Spleen (tissue), 13 donors: ENCODE results near the gene ARHGEF38. TPM values are rescaled to one million over a fixed set of nuclear protein-coding genes. Genes with fewer than 3 reads are reported as not detected.

Experiments used
- DNase-seq: peaks from one replicate; pipeline ENCODE4 v3.0.0-alpha.2; 2020
- H3K27ac ChIP-seq, 8 donors: fragments of 200-600 bp; sonication (generic) in 7 of 8; 1 replicate in 4 of 8; 2 replicates in 4 of 8; pipeline versions ENCODE4 v1.5.0 to v1.8.0; 2016 to 2021; ENCODE audit warnings: inconsistent platforms in 4 of 8, mild to moderate bottlenecking in 4 of 8, moderate library complexity in 1 of 8
- H3K27me3 ChIP-seq, 7 donors: fragments of 200-600 bp; sonication (generic) in 6 of 7; replicated peaks in 1 of 7; 1 replicate in 4 of 7; 2 replicates in 3 of 7; pipeline versions ENCODE4 v1.5.0 to v1.8.0; 2016 to 2021; ENCODE audit warnings: inconsistent platforms in 3 of 7, mild to moderate bottlenecking in 1 of 7
- H3K36me3 ChIP-seq, 6 donors: fragments of 200-600 bp; sonication (generic) in 5 of 6; 1 replicate in 4 of 6; 2 replicates in 2 of 6; pipeline versions ENCODE4 v1.5.0 to v1.8.0; 2016 to 2021; ENCODE audit warnings: inconsistent platforms in 2 of 6
- H3K4me1 ChIP-seq, 6 donors: fragments of 200-600 bp; sonication (generic) in 5 of 6; 1 replicate in 3 of 6; 2 replicates in 3 of 6; pipeline versions ENCODE4 v1.5.0 to v1.8.0; 2016 to 2021; ENCODE audit warnings: inconsistent platforms in 3 of 6
- H3K4me3 ChIP-seq, 8 donors: fragments of 200-600 bp; sonication (generic) in 7 of 8; 1 replicate in 4 of 8; 2 replicates in 4 of 8; pipeline versions ENCODE4 v1.5.0 to v1.8.0; 2016 to 2021; ENCODE audit warnings: inconsistent platforms in 4 of 8, mild to moderate bottlenecking in 4 of 8, moderate library complexity in 2 of 8
- H3K9me3 ChIP-seq, 8 donors: fragments of 200-600 bp; sonication (generic) in 7 of 8; 1 replicate in 4 of 8; 2 replicates in 4 of 8; pipeline versions ENCODE4 v1.5.0 to v1.8.0; 2016 to 2021; ENCODE audit warnings: inconsistent platforms in 4 of 8
- POLR2A ChIP-seq, 3 donors: fragments of 450-650 bp; IDR thresholded peaks; one replicate each; pipeline ENCODE4 v1.5.1; 2017; ENCODE audit warnings: antibody characterized with exemption in 3 of 3, mild to moderate bottlenecking in 1 of 3
- POLR2AphosphoS5 ChIP-seq, 3 donors: sonication (generic); formaldehyde crosslinking; IDR thresholded peaks; one replicate each; pipeline ENCODE4 v1.5.1; 2017; ENCODE audit warnings: antibody characterized with exemption in 3 of 3
- WGBS, 5 donors: extraction: QIAGEN DNeasy Blood & Tissue Kit in 3 of 5; methylation state at CpG; one replicate each; pipeline versions ENCODE4 v1.1.5 to v1.1.7; 2013 to 2018; 5-methylcytosine and 5-hydroxymethylcytosine counted together
- intact Hi-C: fragments of 100-400 bp; cut with DNase I; formaldehyde crosslinking; loops from one replicate; pipeline ENCODE4 v1.15.0; 2023; ENCODE audit warnings: low total_unique reads
- long read RNA-seq, 2 donors: transcript quantifications; one replicate each; lab custom pipeline, GENCODE V29; 2026
- polyA plus RNA-seq, 3 donors: library from polyadenylated mRNA; stranded (reverse); fragments of 200-250 nt; gene quantifications; one replicate each; pipeline ENCODE4 v1.2.1, GENCODE V29; 2013
- total RNA-seq, 7 donors: library from RNA; depleted of rRNA in 3 of 7; stranded (reverse); fragments of >200 nt in 3 of 7; fragmentation: NEBNext Ultra II Directional in 4 of 7; extraction: Animal tissue kit (Norgen Biotek cat#: 25700) in 4 of 7; gene quantifications; one replicate each; pipeline versions ENCODE4 v1.1.0 to v1.2.1, GENCODE V29; 2016 to 2021
- TF ChIP-seq, protein P1 (sequence below), 11 experiments: fragments of 200-600 bp in 7 of 11; fragments of 450-650 bp in 4 of 11; sonication (generic) in 4 of 11; IDR thresholded peaks in 8 of 11; conservative IDR thresholded peaks in 3 of 11; 1 replicate in 7 of 11; 2 replicates in 4 of 11; pipeline versions ENCODE4 v1.4.0 to v1.8.0; 2016 to 2021; ENCODE audit warnings: antibody characterized with exemption in 11 of 11, inconsistent platforms in 4 of 11, mild to moderate bottlenecking in 1 of 11
- donor health status: healthy with polysubstance abuse.
- donor health status: DM: no; HTN: no; CAD: no; lungs with moderate emphysema.
- donor health status: DM: no; HTN: no; CAD: no.
- donor health status: Bipolar disorder and iron deficiency.
- donor health status: healthy.
- donor health status: DM: no; HTN: no; CAD: no.
- donor health status: DM: yes; HTN: yes; CAD: no.

Gene ARHGEF38, protein sequence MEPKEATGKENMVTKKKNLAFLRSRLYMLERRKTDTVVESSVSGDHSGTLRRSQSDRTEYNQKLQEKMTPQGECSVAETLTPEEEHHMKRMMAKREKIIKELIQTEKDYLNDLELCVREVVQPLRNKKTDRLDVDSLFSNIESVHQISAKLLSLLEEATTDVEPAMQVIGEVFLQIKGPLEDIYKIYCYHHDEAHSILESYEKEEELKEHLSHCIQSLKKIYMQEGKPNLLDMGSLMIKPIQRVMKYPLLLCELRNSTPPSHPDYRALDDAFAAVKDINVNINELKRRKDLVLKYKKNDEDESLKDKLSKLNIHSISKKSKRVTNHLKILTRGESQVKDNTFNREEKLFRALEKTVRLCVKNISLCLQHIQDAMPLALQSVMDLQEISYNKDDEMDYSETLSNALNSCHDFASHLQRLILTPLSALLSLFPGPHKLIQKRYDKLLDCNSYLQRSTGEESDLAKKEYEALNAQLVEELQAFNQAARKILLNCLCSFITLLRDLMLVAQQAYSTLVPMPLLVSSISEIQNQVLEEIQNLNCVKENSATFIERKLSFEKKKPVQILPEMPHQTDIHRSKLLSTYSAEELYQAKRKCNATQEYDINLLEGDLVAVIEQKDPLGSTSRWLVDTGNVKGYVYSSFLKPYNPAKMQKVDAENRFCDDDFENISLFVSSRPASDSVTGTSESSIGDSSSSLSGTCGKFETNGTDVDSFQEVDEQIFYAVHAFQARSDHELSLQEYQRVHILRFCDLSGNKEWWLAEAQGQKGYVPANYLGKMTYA
- total RNA-seq (not detected), polyA plus RNA-seq (not detected)
- long read RNA-seq, donor 1: 0 reads
- long read RNA-seq, donor 2: 0 reads

GRCh38 chr4:105551965-105552746 lies at the start of gene ARHGEF38:
ARHGEF38 (plus strand) TSS chr4:105552620; CDS start chr4:105552766, 146 bp downstream.
- intact Hi-C loops: no loop called here
- H3K27ac ChIP-seq: no peak within 1 kb of the TSS
- no peak within 1 kb of the TSS for H3K4me3 ChIP-seq
- H3K4me1 ChIP-seq: no peaks in the 10 kb centered on the region
- no peak for DNase-seq
- H3K27me3 ChIP-seq: peaks cover 0 to 5% (median 0%) of the 10 kb centered on the region in 7 donors
- TF ChIP-seq POLR2A (IDR thresholded peaks at IDR 0.05) (no peak), POLR2AphosphoS5 (IDR thresholded peaks at IDR 0.05) (no peak)
- TF ChIP-seq, protein P1, sequence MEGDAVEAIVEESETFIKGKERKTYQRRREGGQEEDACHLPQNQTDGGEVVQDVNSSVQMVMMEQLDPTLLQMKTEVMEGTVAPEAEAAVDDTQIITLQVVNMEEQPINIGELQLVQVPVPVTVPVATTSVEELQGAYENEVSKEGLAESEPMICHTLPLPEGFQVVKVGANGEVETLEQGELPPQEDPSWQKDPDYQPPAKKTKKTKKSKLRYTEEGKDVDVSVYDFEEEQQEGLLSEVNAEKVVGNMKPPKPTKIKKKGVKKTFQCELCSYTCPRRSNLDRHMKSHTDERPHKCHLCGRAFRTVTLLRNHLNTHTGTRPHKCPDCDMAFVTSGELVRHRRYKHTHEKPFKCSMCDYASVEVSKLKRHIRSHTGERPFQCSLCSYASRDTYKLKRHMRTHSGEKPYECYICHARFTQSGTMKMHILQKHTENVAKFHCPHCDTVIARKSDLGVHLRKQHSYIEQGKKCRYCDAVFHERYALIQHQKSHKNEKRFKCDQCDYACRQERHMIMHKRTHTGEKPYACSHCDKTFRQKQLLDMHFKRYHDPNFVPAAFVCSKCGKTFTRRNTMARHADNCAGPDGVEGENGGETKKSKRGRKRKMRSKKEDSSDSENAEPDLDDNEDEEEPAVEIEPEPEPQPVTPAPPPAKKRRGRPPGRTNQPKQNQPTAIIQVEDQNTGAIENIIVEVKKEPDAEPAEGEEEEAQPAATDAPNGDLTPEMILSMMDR (IDR thresholded peaks at IDR 0.05 in 8 of 11, conservative IDR thresholded peaks at IDR 0.05 in 3 of 11): no peak
- 44 to 52% (median 50%) methylated on average over 11 of the region's 11 CpGs for WGBS, 5 donors
- no peaks in the 10 kb centered on the region for H3K36me3 ChIP-seq
- H3K9me3 ChIP-seq: no peaks in the 10 kb centered on the region

GRCh38 chr4:105503484-105503883 lies 48.9 kb upstream of the ARHGEF38 start:
- Histone ChIP-seq H3K27me3 (no peaks in the 10 kb centered on the region), H3K36me3 (no peaks in the 10 kb centered on the region), H3K4me1 (no peaks in the 10 kb centered on the region), H3K4me3 (no peak overlapping the region), H3K27ac (no peak overlapping the region), H3K9me3 (no peaks in the 10 kb centered on the region)
- intact Hi-C loops: no loop called here
- DNase-seq: no peak
- 79 to 91% (median 83%) methylated on average over 2 of the region's 2 CpGs for WGBS, 5 donors
- TF ChIP-seq, protein P1 (IDR thresholded peaks at IDR 0.05 in 8 of 11, conservative IDR thresholded peaks at IDR 0.05 in 3 of 11): no peak
- TF ChIP-seq POLR2AphosphoS5 (IDR thresholded peaks at IDR 0.05) (no peak), POLR2A (IDR thresholded peaks at IDR 0.05) (no peak)

GRCh38 chr4:105504744-105505143 lies 47.7 kb upstream of the ARHGEF38 start:
- H3K27me3 ChIP-seq: no peaks in the 10 kb centered on the region
- no peaks in the 10 kb centered on the region for H3K9me3 ChIP-seq
- WGBS, 5 donors: 60 to 71% (median 66%) methylated on average over 2 of the region's 2 CpGs
- no peaks in the 10 kb centered on the region for H3K4me1 ChIP-seq
- H3K27ac ChIP-seq: no peak overlapping the region
- H3K4me3 ChIP-seq: no peak overlapping the region
- DNase-seq: no peak
- TF ChIP-seq POLR2A (IDR thresholded peaks at IDR 0.05) (no peak), POLR2AphosphoS5 (IDR thresholded peaks at IDR 0.05) (no peak)
- TF ChIP-seq, protein P1 (IDR thresholded peaks at IDR 0.05 in 8 of 11, conservative IDR thresholded peaks at IDR 0.05 in 3 of 11): no peak
- intact Hi-C loops: no loop called here
- H3K36me3 ChIP-seq: no peaks in the 10 kb centered on the region
